Measurements from ENCODE around the gene TMEM120B. TPM values are rescaled to one million over a fixed set of nuclear protein-coding genes. Genes with fewer than 3 reads are reported as not detected.

TMEM120B gene
- total RNA-seq, 1 experiment from 2014 or later: 22.3 TPM

DNA sequence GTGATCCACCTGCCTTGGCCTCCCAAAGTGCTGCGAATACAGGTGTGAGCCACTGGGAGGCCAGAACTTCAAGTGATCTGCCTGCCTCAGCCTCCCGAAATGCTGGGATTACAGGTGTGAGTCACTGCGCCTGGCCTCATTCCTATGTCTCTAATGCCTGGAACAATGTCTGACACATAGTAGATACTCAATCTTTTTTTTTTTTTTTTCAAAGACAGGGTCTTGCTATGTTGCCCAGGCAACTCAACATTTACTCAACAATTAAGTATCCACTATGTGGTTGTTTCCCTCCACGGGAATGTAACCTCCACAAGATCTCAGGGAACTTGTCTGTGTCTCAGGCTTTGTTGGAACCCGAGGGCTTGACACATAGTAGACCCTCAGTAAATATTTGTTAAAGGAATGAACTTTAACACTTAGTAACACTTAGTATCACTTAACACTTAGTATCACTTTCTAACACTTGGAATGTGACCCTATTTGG, 3.0 kb upstream of the TMEM120B start:
- TF ChIP-seq, protein P1, sequence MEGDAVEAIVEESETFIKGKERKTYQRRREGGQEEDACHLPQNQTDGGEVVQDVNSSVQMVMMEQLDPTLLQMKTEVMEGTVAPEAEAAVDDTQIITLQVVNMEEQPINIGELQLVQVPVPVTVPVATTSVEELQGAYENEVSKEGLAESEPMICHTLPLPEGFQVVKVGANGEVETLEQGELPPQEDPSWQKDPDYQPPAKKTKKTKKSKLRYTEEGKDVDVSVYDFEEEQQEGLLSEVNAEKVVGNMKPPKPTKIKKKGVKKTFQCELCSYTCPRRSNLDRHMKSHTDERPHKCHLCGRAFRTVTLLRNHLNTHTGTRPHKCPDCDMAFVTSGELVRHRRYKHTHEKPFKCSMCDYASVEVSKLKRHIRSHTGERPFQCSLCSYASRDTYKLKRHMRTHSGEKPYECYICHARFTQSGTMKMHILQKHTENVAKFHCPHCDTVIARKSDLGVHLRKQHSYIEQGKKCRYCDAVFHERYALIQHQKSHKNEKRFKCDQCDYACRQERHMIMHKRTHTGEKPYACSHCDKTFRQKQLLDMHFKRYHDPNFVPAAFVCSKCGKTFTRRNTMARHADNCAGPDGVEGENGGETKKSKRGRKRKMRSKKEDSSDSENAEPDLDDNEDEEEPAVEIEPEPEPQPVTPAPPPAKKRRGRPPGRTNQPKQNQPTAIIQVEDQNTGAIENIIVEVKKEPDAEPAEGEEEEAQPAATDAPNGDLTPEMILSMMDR (conservative IDR thresholded peaks at IDR 0.05; ENCODE audit: low read depth, low read length): no peak
- TF ChIP-seq EZH2 (IDR thresholded peaks at IDR 0.05; ENCODE audit: borderline replicate concordance, low read depth, low read length, poor library complexity, severe bottlenecking): no peak
- DNase-seq (ENCODE audit: low spot score): no peak
- Histone ChIP-seq H3K4me3 (ENCODE audit: low read depth, low read length, poor library complexity, severe bottlenecking) (no peak overlapping the region), H3K9me3 (ENCODE audit: low read depth, low read length, poor library complexity, severe bottlenecking) (no peaks in the 10 kb centered on the region), H3K4me1 (ENCODE audit: insufficient read depth, low read length, poor library complexity, severe bottlenecking) (no peaks in the 10 kb centered on the region), H3K27me3 (replicated peaks; ENCODE audit: insufficient read depth, low read depth, low read length, poor library complexity) (no peaks in the 10 kb centered on the region), H3K27ac (ENCODE audit: low read depth, low read length, poor library complexity, severe bottlenecking) (no peak overlapping the region), H3K36me3 (ENCODE audit: insufficient read depth, low read length, poor library complexity, severe bottlenecking) (no peaks in the 10 kb centered on the region)
- POLR2A ChIA-PET (ENCODE audit: low non-redundant PET): no interaction called here
- no TSS peak for BruUV-seq (replicated peaks)
- CTCF ChIA-PET: no interaction called here
- intact Hi-C loops (cut with micrococcal nuclease; ENCODE audit: unreplicated experiment): no loop called here

DNA sequence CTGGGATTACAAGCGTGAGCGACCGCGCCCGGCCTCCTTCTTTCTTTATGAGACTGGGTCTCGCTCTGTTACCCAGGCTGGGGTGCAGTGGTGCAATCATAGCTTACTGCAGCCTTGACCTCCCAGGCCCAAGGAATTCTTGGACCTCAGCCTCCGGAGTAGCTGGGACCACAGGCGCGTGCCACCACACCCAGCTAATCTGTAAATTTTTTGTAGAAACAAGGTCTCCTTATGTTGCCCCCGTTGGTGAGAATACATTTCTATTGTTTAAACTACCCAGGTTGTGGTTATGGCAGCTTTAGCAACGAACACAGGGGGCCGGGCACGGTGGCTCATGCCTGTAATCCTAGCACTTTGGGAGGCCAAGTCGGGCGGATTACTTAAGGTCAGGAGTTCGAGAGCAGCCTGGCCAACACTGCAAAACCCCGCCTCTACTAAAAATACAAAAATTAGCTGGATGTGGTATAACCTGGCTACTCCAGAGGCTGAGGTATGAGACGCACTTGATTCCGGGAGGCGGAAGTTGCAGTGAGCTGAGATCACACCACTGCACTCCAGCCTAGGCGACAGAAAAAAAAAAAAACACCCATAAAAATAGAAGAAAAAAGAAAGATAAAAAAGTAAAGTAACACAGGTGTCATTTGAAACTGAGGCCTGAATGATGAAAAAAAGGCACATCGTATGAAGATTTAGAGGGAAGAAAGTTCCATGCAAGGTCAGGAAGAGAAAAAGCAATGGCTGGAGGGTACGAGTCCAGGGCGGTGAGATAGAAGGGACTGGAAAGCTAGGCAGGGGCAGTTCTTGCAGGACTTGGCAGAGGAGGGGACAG, 977 bp upstream of the TMEM120B start:
- H3K4me3 ChIP-seq (ENCODE audit: low read depth, low read length, poor library complexity, severe bottlenecking): peak overlapping the region; percentile 99
- intact Hi-C loops (cut with micrococcal nuclease; ENCODE audit: unreplicated experiment): no loop called here
- CTCF ChIA-PET: interaction anchor here (1.4 kb wide), 1 partner anchor 82 kb away, joined by 5 read pairs; the partner anchor contains the start of gene RHOF
- POLR2A ChIA-PET (ENCODE audit: low non-redundant PET): no interaction called here
- no peaks in the 10 kb centered on the region for H3K9me3 ChIP-seq (ENCODE audit: low read depth, low read length, poor library complexity, severe bottlenecking)
- H3K27me3 ChIP-seq (replicated peaks; ENCODE audit: insufficient read depth, low read depth, low read length, poor library complexity): no peaks in the 10 kb centered on the region
- TF ChIP-seq, protein P1 (conservative IDR thresholded peaks at IDR 0.05; ENCODE audit: low read depth, low read length): no peak
- TF ChIP-seq EZH2 (IDR thresholded peaks at IDR 0.05; ENCODE audit: borderline replicate concordance, low read depth, low read length, poor library complexity, severe bottlenecking): no peak
- H3K36me3 ChIP-seq (ENCODE audit: insufficient read depth, low read length, poor library complexity, severe bottlenecking): no peaks in the 10 kb centered on the region
- H3K27ac ChIP-seq (ENCODE audit: low read depth, low read length, poor library complexity, severe bottlenecking): peak overlapping the region; percentile 82
- no peak for DNase-seq (ENCODE audit: low spot score)
- TSS peak; percentile 64 for BruUV-seq (replicated peaks)
- H3K4me1 ChIP-seq (ENCODE audit: insufficient read depth, low read length, poor library complexity, severe bottlenecking): no peaks in the 10 kb centered on the region

DNA sequence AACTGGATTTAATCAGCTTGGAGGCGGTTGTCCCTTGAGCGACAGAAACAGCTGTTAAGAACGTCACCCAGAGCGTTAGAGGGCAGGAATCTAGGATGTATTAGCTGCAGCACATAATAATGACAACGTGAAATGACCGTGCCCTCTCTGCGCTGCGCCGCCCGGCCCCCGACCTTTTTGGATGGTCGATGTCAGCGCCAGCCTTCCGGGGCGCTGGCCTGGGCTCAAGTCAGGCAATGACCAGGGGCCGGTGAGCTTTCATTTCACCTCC, 427 bp upstream of the TMEM120B start:
- intact Hi-C loops (cut with micrococcal nuclease; ENCODE audit: unreplicated experiment): no loop called here
- no peaks in the 10 kb centered on the region for H3K9me3 ChIP-seq (ENCODE audit: low read depth, low read length, poor library complexity, severe bottlenecking)
- no TSS peak for BruUV-seq (replicated peaks)

More for the DNA sequence above, 427 bp upstream of the TMEM120B start:
- peak overlapping the region; percentile 82 for H3K27ac ChIP-seq (ENCODE audit: low read depth, low read length, poor library complexity, severe bottlenecking)
- no peaks in the 10 kb centered on the region for H3K27me3 ChIP-seq (replicated peaks; ENCODE audit: insufficient read depth, low read depth, low read length, poor library complexity)
- no peaks in the 10 kb centered on the region for H3K36me3 ChIP-seq (ENCODE audit: insufficient read depth, low read length, poor library complexity, severe bottlenecking)
- peak overlapping the region; percentile 99 for H3K4me3 ChIP-seq (ENCODE audit: low read depth, low read length, poor library complexity, severe bottlenecking)
- no peaks in the 10 kb centered on the region for H3K4me1 ChIP-seq (ENCODE audit: insufficient read depth, low read length, poor library complexity, severe bottlenecking)
- ChIA-PET CTCF (interaction anchor here (1.2 to 1.4 kb wide), 2 partner anchors 82 to 100 kb away, joined by 3 to 5 read pairs; partner anchors contain the start of gene RHOF), POLR2A (ENCODE audit: low non-redundant PET) (no interaction called here)
- TF ChIP-seq EZH2 (IDR thresholded peaks at IDR 0.05; ENCODE audit: borderline replicate concordance, low read depth, low read length, poor library complexity, severe bottlenecking): no peak
- TF ChIP-seq, protein P1 (conservative IDR thresholded peaks at IDR 0.05; ENCODE audit: low read depth, low read length): no peak
- peak; percentile 57 for DNase-seq (ENCODE audit: low spot score)

Measured in A673 (cell line).